Heart left ventricle (tissue), 16 donors: ENCODE results near the gene D2HGDH. TPM values are rescaled to one million over a fixed set of nuclear protein-coding genes. Genes with fewer than 3 reads are reported as not detected.
A peak's percentile ranks its signal among the peaks of the same experiment; 100 is the strongest.

ENCODE experiments used
- ATAC-seq, 4 donors: fragments of 200-7000 bp; cut with Tn5 transposase; one replicate each; pipeline ENCODE4 v1.9.1; 2020 to 2022; ENCODE audit warnings: moderate library complexity in 4 of 4, mild to moderate bottlenecking in 3 of 4, moderate number of reproducible peaks in 1 of 4
- DNase-seq, 5 donors: peaks; one replicate each; pipeline ENCODE4 v3.0.0-alpha.2; 2020
- H3K27ac ChIP-seq, 12 donors: fragments of 200-600 bp; sonication (generic) in 4 of 12; one replicate each; pipeline versions ENCODE4 v1.5.0 to v1.8.0; 2016 to 2022; ENCODE audit warnings: mild to moderate bottlenecking in 2 of 12
- H3K27me3 ChIP-seq, 9 donors: fragments of 200-600 bp; sonication (generic) in 2 of 9; one replicate each; pipeline versions ENCODE4 v1.5.1 to v1.8.0; 2016 to 2022; ENCODE audit warnings: mild to moderate bottlenecking in 3 of 9
- H3K36me3 ChIP-seq, 9 donors: fragments of 200-600 bp; sonication (generic) in 2 of 9; one replicate each; pipeline versions ENCODE4 v1.5.0 to v1.8.0; 2018 to 2022; ENCODE audit warnings: mild to moderate bottlenecking in 2 of 9
- H3K4me1 ChIP-seq, 12 donors: fragments of 200-600 bp; sonication (generic) in 4 of 12; one replicate each; pipeline versions ENCODE4 v1.5.0 to v1.8.0; 2016 to 2022; ENCODE audit warnings: mild to moderate bottlenecking in 3 of 12
- H3K4me3 ChIP-seq, 12 donors: fragments of 200-600 bp; sonication (generic) in 4 of 12; one replicate each; pipeline versions ENCODE4 v1.5.0 to v1.8.0; 2017 to 2022; ENCODE audit warnings: mild to moderate bottlenecking in 9 of 12, moderate library complexity in 4 of 12
- H3K9me3 ChIP-seq, 12 donors: fragments of 200-600 bp; sonication (generic) in 4 of 12; one replicate each; pipeline versions ENCODE4 v1.5.0 to v1.8.0; 2016 to 2022; ENCODE audit warnings: mild to moderate bottlenecking in 1 of 12
- CTCF ChIP-seq, 12 donors: fragments of 200-600 bp; sonication (generic) in 4 of 12; IDR thresholded peaks; one replicate each; pipeline versions ENCODE4 v1.5.0 to v1.8.0; 2018 to 2022; ENCODE audit warnings: antibody characterized with exemption in 12 of 12, mild to moderate bottlenecking in 5 of 12
- POLR2A ChIP-seq, 2 donors: fragments of 450-650 bp; IDR thresholded peaks; one replicate each; pipeline ENCODE4 v1.6.1; 2017; ENCODE audit warnings: antibody characterized with exemption in 2 of 2, mild to moderate bottlenecking in 2 of 2, moderate library complexity in 2 of 2
- WGBS, 4 donors: extraction: QIAGEN DNeasy Blood & Tissue Kit in 2 of 4; methylation state at CpG; one replicate each; pipeline versions ENCODE4 v1.1.5 to v1.1.7; 2013 to 2018; 5-methylcytosine and 5-hydroxymethylcytosine counted together
- intact Hi-C, 10 donors: fragments of 100-400 bp; cut with DNase I; formaldehyde crosslinking; loops; one replicate each; pipeline versions ENCODE4 v1.11.1 to v1.14.2; 2022
- polyA plus RNA-seq, 2 donors: library from polyadenylated mRNA; stranded (reverse); fragments of 200-250 nt; gene quantifications; one replicate each; pipeline ENCODE4 v1.2.3, GENCODE V29; 2013
- total RNA-seq, 9 donors: library from RNA; depleted of rRNA in 2 of 9; stranded (reverse); fragments of >200 nt in 2 of 9; fragmentation: NEBNext Ultra II Directional in 3 of 9; extraction: Animal tissue kit (Norgen Biotek cat#: 25700) in 3 of 9; gene quantifications; one replicate each; pipeline versions ENCODE4 v1.1.0 to v1.2.4, GENCODE V29; 2016 to 2023
- donor health status: ischemic (EF 13 %, LVEDD 7.1; RV severe dilation, severe dysfunction).
- donor health status: healthy with polysubstance abuse.
- donor health status: DM: no; HTN: yes; CAD: no.
- donor health status: DM: no; HTN: no; CAD: no.
- donor health status: ischemic (EF 25% LVEDD 6.9; RV normal size, moderate dysfunction).
- donor health status: ischemic (EF 25% LVEDD 5.7; RV mildly dilated, moderate dysfunction).
- donor health status: healthy.
- donor health status: DM: yes; HTN: yes; CAD: no.
- donor health status: ischemic (EF 35%, LVEDD 5.7; RV mildly dilated, moderate dysfunction).
- donor health status: nonischemic (EF 11% LVEDD 7.7; RV severe dilation, severe dysfunction).
- donor health status: DM: yes; HTN: yes; CAD: no.
- donor health status: PGD.
- donor health status: ischemic (EF 29% LVEDD 5.4; RV normal size, mild dysfunction).
- donor health status: nonischemic (EF 23%, LVEDD 6.1; RV moderate dilation, normal function).

Gene D2HGDH
- total and polyA plus RNA-seq, 11 donors: 7.6 to 24.1 (median 19.8) TPM

GRCh38 chr2:241752253-241752652, 17.8 kb downstream of the D2HGDH start:
- ATAC-seq (no peak), DNase-seq (peak in 1 of 5 donors; percentile 48)
- Histone ChIP-seq H3K4me3 (no peak overlapping the region), H3K36me3 (peaks cover 0 to 51% (median 34%) of the 10 kb centered on the region in 9 donors), H3K27me3 (no peaks in the 10 kb centered on the region), H3K27ac (no peak overlapping the region), H3K9me3 (no peaks in the 10 kb centered on the region), H3K4me1 (peaks cover 0 to 12% (median 0%) of the 10 kb centered on the region in 12 donors)
- 97 to 100% (median 98%) methylated on average over 4 to 14 of the region's 14 CpGs for whole genome bisulfite sequencing, 4 donors
- no peak for TF ChIP-seq POLR2A (IDR thresholded peaks at IDR 0.05)
- TF ChIP-seq CTCF (IDR thresholded peaks at IDR 0.05): no peak
- intact Hi-C loops: loop anchor here in 1 of 10 donors (10.0 kb wide), 1 partner anchor 113 kb away; the partner anchor contains the start of gene RTP5

- TF ChIP-seq POLR2A (IDR thresholded peaks at IDR 0.05): no peak
- ATAC-seq (no peak), DNase-seq (peak in 1 of 5 donors; percentile 37)
- intact Hi-C loops: loop anchor here in 1 of 10 donors (10.0 kb wide), 1 partner anchor 112 kb away; the partner anchor contains the start of gene RTP5
- Histone ChIP-seq H3K27me3 (no peaks in the 10 kb centered on the region), H3K36me3 (peaks cover 0 to 52% (median 37%) of the 10 kb centered on the region in 9 donors), H3K4me1 (peaks cover 0 to 12% (median 0%) of the 10 kb centered on the region in 12 donors), H3K4me3 (no peak overlapping the region), H3K9me3 (no peaks in the 10 kb centered on the region), H3K27ac (no peak overlapping the region)
- 92 to 93% (median 93%) methylated on average over 17 to 21 of the region's 21 CpGs for WGBS, 4 donors
These were observed 18.4 kb downstream of the D2HGDH start for GRCh38 chr2:241752689-241753276.

- WGBS, 4 donors: 92 to 98% (median 96%) methylated on average over 15 to 17 of the region's 17 CpGs
- peaks cover 0 to 51% (median 37%) of the 10 kb centered on the region in 9 donors for H3K36me3 ChIP-seq
- intact Hi-C loops: loop anchor here in 1 of 10 donors (10.0 kb wide), 1 partner anchor 111 kb away; the partner anchor contains the start of gene RTP5
- peak in 1 of 5 donors; percentile 43 for DNase-seq
- no peak for ATAC-seq
- no peak overlapping the region for H3K27ac ChIP-seq
- no peaks in the 10 kb centered on the region for H3K27me3 ChIP-seq
- TF ChIP-seq CTCF (IDR thresholded peaks at IDR 0.05) (no peak), POLR2A (IDR thresholded peaks at IDR 0.05) (no peak)
- no peaks in the 10 kb centered on the region for H3K9me3 ChIP-seq
- H3K4me3 ChIP-seq: no peak overlapping the region
- peaks cover 0 to 12% (median 0%) of the 10 kb centered on the region in 12 donors for H3K4me1 ChIP-seq
These were observed 19.1 kb downstream of the D2HGDH start for GRCh38 chr2:241753493-241753892.

- Histone ChIP-seq H3K36me3 (peaks cover 0 to 52% (median 33%) of the 10 kb centered on the region in 9 donors), H3K27me3 (no peaks in the 10 kb centered on the region), H3K4me1 (peaks cover 0 to 12% (median 0%) of the 10 kb centered on the region in 12 donors), H3K27ac (no peak overlapping the region), H3K9me3 (no peaks in the 10 kb centered on the region), H3K4me3 (no peak overlapping the region)
- DNase-seq: peak in 1 of 5 donors; percentile 22
- ATAC-seq: no peak
- TF ChIP-seq CTCF (IDR thresholded peaks at IDR 0.05) (no peak), POLR2A (IDR thresholded peaks at IDR 0.05) (no peak)
- intact Hi-C loops: loop anchor here in 1 of 10 donors (10.0 kb wide), 1 partner anchor 111 kb away; the partner anchor contains the start of gene RTP5
- 95 to 97% (median 96%) methylated on average over 20 of the region's 20 CpGs for WGBS, 4 donors
These were observed 19.6 kb downstream of the D2HGDH start for GRCh38 chr2:241754042-241754441.
